ENCODE results near the gene HSP90AB1. TPM values are rescaled to one million over a fixed set of nuclear protein-coding genes. Genes with fewer than 3 reads are reported as not detected.

HSP90AB1 gene
- total and polyA plus RNA-seq, 2 of the 8 experiments (the other 6 are each of a cell fraction or from before 2014, with no cell fraction given), result 1,564 to 2,297 TPM

DNA sequence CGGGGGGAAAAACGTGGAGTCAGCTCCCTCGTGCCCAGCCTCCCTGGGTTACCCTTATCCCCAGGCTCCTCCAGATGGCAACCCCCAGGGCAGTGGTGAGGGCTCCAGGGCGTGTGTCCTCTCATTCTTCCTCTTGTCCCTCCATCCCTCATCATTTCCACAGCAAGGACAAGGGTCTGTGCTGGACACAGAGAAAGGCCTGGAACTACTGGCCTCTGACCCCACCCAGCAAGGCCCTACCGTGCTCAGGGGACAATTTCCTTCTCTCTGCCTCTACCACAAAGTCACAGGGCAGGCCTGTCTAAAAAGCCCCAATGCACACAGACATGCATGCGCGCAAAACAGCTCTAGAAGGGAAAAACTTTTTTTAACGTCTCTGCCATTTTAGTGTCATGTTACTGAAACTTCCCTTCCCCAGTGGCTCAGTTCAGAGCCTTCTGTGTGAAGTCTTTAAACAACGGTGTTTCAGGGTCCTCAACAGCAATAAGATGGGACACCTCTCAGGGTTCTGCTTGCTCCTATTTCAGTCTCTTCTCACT, 11.5 kb downstream of the HSP90AB1 start:
- H2BK120ac ChIP-seq (replicated peaks; ENCODE audit: low read depth, low read length), result no peak overlapping the region
- no peak overlapping the region for H2BK5ac ChIP-seq (ENCODE audit: low read depth, low read length)
- FAIRE-seq (no peak), DNase-seq (ENCODE audit: low read depth in 1 of 2, low spot score in 2 of 2) (no peak)
- peaks cover 4% of the 10 kb centered on the region; the same call in 1 of the 2 replicates for H3K79me1 ChIP-seq (ENCODE audit: low read depth, low read length)
- H2AK5ac ChIP-seq (ENCODE audit: low read depth, low read length), result no peak overlapping the region
- no peak overlapping the region for H3K4me3 ChIP-seq (ENCODE audit: extremely low read depth in 1 of 4, insufficient read depth in 2 of 4, low read depth in 3 of 4, low read length in 4 of 4)
- H2BK20ac ChIP-seq (ENCODE audit: low read length), result no peak overlapping the region
- no peak overlapping the region for H3K4ac ChIP-seq (replicated peaks; ENCODE audit: insufficient read length, low read depth, low read length)
- H4K8ac ChIP-seq (ENCODE audit: extremely low read depth, insufficient read depth, low read length), result no peak overlapping the region
- CTCF ChIA-PET (ENCODE audit: partially characterized antibody), result interaction anchor here (1.0 to 1.5 kb wide), 4 partner anchors 12 to 67 kb away, joined by 3 read pairs; partner anchors contain the start of gene AARS2
- H3K27ac ChIP-seq (ENCODE audit: low read depth, low read length), result no peak overlapping the region
- peaks cover 9 to 29% (median 26%) of the 10 kb centered on the region in 4 experiments; a peak in 7 of 8 replicates for H3K36me3 ChIP-seq (ENCODE audit: control insufficient read depth in 2 of 4, insufficient read depth in 4 of 4, low read length in 3 of 4)
- H3K4me1 ChIP-seq (replicated peaks in 1 of 4; ENCODE audit: control insufficient read depth in 3 of 4, insufficient read depth in 4 of 4, low read length in 3 of 4), result peaks cover 6 to 31% (median 12%) of the 10 kb centered on the region in 4 experiments
- H3K79me2 ChIP-seq (ENCODE audit: control insufficient read depth in 1 of 2, insufficient read depth in 2 of 2, low read length in 2 of 2), result peaks cover 0 to 16% of the 10 kb centered on the region in 2 experiments; a peak in 2 of 4 replicates
- peak overlapping the region; percentile 58 to 73; a peak in 2 of 4 replicates for H3K4me2 ChIP-seq (ENCODE audit: insufficient read depth in 1 of 2, low read depth in 2 of 2, low read length in 2 of 2)
- H2BK15ac ChIP-seq (ENCODE audit: low read length), result no peak overlapping the region
- no peak overlapping the region for H3K14ac ChIP-seq (ENCODE audit: insufficient read length)
- peaks cover 0 to 14% of the 10 kb centered on the region in 2 experiments for H4K20me1 ChIP-seq (replicated peaks in 1 of 2; ENCODE audit: control insufficient read depth in 1 of 2, insufficient read depth in 2 of 2, low read length in 2 of 2)
- H4K91ac ChIP-seq (replicated peaks; ENCODE audit: insufficient read length, low read length), result no peak overlapping the region
- no peak overlapping the region for H2AFZ ChIP-seq (ENCODE audit: low read length)
- H3K18ac ChIP-seq (ENCODE audit: extremely low read depth, low read length), result no peak overlapping the region
- POLR2A ChIA-PET (ENCODE audit: partially characterized antibody), result interaction anchor here (1.7 to 15.1 kb wide), 3 partner anchors 10 to 85 kb away, joined by 4 to 581 read pairs (median 5); partner anchors contain the start of gene HSP90AB1
- H3K27me3 ChIP-seq (replicated peaks in 1 of 4; ENCODE audit: control insufficient read depth in 3 of 4, extremely low read depth in 1 of 4, insufficient read depth in 3 of 4, low read length in 3 of 4), result no peaks in the 10 kb centered on the region
- H3K9ac ChIP-seq (replicated peaks in 1 of 4; ENCODE audit: extremely low read depth in 1 of 4, low read depth in 3 of 4, low read length in 3 of 4), result no peak overlapping the region; a peak in 1 of 7 replicates
- no peaks in the 10 kb centered on the region for H3K9me3 ChIP-seq (ENCODE audit: insufficient read depth in 2 of 2, low read depth in 1 of 2, low read length in 1 of 2)
- no peak overlapping the region for H3K56ac ChIP-seq (replicated peaks; ENCODE audit: insufficient read length, low read depth, low read length)
- H2BK12ac ChIP-seq (ENCODE audit: low read depth, low read length), result no peak overlapping the region
- H3K23me2 ChIP-seq (ENCODE audit: low read depth, low read length), result peaks cover 11% of the 10 kb centered on the region
- no peak overlapping the region for H3K23ac ChIP-seq (ENCODE audit: insufficient read length)
- 90% methylated on average over 9 of the region's 9 CpGs; no CpG with 5 or more reads in 1 of the 2 experiments for WGBS, 2 experiments (ENCODE audit: extremely low coverage in 1 of 2, insufficient coverage in 1 of 2, insufficient read length in 1 of 2, insufficient replicate concordance in 2 of 2, low coverage in 1 of 2, low lambda C conversion rate in 2 of 2, missing lambda C conversion rate in 1 of 2)
- no peak overlapping the region for H4K5ac ChIP-seq (ENCODE audit: insufficient read length, low read depth, low read length)
- TF ChIP-seq FOSL1 (IDR thresholded peaks at IDR 0.05; ENCODE audit: insufficient read depth, low read depth, low read length) (no peak), PHF8 (conservative IDR thresholded peaks at IDR 0.05; ENCODE audit: low read depth, low read length) (no peak), SP4 (IDR thresholded peaks at IDR 0.05; ENCODE audit: low read length) (no peak), GTF2F1 (IDR thresholded peaks at IDR 0.05; ENCODE audit: borderline replicate concordance, low read depth, low read length) (no peak), ZNF274 (IDR thresholded peaks at IDR 0.05; ENCODE audit: borderline replicate concordance, extremely low read depth, low read length) (no peak), SAP30 (IDR thresholded peaks at IDR 0.05; ENCODE audit: insufficient read depth, insufficient replicate concordance, low read length) (no peak), TBP (IDR thresholded peaks at IDR 0.05; ENCODE audit: low read depth, low read length) (no peak)
- TF ChIP-seq, protein P1, sequence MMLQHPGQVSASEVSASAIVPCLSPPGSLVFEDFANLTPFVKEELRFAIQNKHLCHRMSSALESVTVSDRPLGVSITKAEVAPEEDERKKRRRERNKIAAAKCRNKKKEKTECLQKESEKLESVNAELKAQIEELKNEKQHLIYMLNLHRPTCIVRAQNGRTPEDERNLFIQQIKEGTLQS (IDR thresholded peaks at IDR 0.05; ENCODE audit: insufficient read depth, low read depth, low read length), result no peak
